Measurements from ENCODE around the gene TRMT1. TPM values are rescaled to one million over a fixed set of nuclear protein-coding genes. Genes with fewer than 3 reads are reported as not detected.
A peak's percentile ranks its signal among the peaks of the same experiment; 100 is the strongest.

The TRMT1 gene
- total RNA-seq, 3 donors from 2014 or later: 240 to 248 (median 246) TPM

- Mint-ChIP-seq H3K27me3 (ENCODE audit: low read depth) (peaks cover 13% of the 10 kb centered on the region), H3K36me3 (ENCODE audit: insufficient read depth) (no peaks in the 10 kb centered on the region), H3K9me3 (no peaks in the 10 kb centered on the region), H3K4me3 (peak overlapping the region; percentile 67), H3K4me1 (ENCODE audit: low read depth) (peaks cover 30% of the 10 kb centered on the region)
- no peak for DNase-seq
- ATAC-seq: no peak
These were observed 20.3 kb downstream of the TRMT1 start for GRCh38 chr19:13095934-13096927.

- Mint-ChIP-seq H3K9me3 (no peaks in the 10 kb centered on the region), H3K4me3 (no peak overlapping the region), H3K27me3 (ENCODE audit: low read depth) (peaks cover 13% of the 10 kb centered on the region), H3K4me1 (ENCODE audit: low read depth) (peaks cover 27% of the 10 kb centered on the region), H3K36me3 (ENCODE audit: insufficient read depth) (no peaks in the 10 kb centered on the region)
- DNase-seq: no peak
- ATAC-seq: no peak
These were observed 21.2 kb downstream of the TRMT1 start for GRCh38 chr19:13095393-13095784.

- Mint-ChIP-seq H3K4me3 (no peak overlapping the region), H3K27me3 (ENCODE audit: low read depth) (peaks cover 13% of the 10 kb centered on the region), H3K36me3 (ENCODE audit: insufficient read depth) (no peaks in the 10 kb centered on the region), H3K9me3 (no peaks in the 10 kb centered on the region), H3K4me1 (ENCODE audit: low read depth) (peaks cover 22% of the 10 kb centered on the region)
- DNase-seq (no peak), ATAC-seq (no peak)
These were observed 21.7 kb downstream of the TRMT1 start for GRCh38 chr19:13094771-13095392.

DNA sequence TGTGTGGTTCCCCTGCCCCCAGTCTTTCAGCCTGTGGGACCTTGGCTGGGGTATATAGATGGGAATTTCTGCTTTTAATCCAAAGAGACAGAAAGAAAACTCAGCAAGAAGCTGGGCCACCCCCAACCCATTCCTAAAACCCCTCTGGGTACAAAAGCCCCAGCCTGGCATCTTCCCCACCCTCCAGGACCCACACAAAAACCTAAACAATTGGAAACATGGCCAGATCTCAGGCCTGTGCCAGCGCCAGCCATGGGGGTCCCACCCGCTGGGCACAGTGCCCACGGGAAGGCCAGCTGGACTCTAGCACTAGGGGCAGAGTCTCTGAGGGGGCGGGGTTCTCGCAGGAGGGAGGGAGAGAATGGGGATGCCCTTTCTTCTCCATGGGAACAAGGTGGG is 22.4 kb downstream of the TRMT1 start:
- Mint-ChIP-seq H3K9me3 (no peaks in the 10 kb centered on the region), H3K27me3 (ENCODE audit: low read depth) (peaks cover 13% of the 10 kb centered on the region), H3K36me3 (ENCODE audit: insufficient read depth) (no peaks in the 10 kb centered on the region), H3K4me3 (no peak overlapping the region), H3K4me1 (ENCODE audit: low read depth) (peaks cover 19% of the 10 kb centered on the region)
- DNase-seq (no peak), ATAC-seq (no peak)

DNA sequence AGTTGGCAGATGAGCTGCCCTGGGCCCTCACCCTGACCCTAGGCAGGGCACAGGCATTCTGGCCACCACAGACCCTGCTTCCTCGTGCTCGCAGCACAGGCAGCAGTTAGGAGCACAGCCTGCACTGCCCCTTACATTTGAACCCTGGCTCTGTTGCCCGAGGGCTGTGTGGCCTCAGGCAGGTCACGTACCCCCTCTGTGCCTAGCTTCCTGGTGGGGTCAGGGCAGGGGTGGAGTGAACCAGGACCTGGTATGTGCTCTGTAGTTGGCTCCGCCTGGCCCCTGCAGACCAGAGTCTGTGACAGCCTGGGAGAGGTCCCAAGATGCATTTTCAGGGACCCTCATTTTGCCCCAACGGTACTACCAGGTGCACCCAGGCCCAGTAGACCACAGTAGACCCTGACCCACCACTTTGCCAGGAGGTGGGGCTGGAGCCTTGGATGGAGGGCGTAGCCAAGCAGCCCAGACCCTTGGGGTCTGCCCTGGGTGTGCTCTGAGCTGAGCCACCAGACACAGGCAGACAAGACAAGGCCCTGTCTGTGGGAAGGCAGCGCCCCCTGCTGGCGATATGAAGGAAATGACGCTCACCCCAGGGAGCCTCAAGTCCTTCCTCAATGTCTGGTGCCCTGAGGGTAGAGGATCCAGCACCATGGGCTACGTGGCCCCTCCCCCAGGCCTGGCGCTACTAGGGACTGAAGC is 23.0 kb downstream of the TRMT1 start:
- ATAC-seq (peak; percentile 80 to 84), DNase-seq (peak; percentile 76)
- H3K9me3 Mint-ChIP-seq: no peaks in the 10 kb centered on the region
- peaks cover 13% of the 10 kb centered on the region for H3K27me3 Mint-ChIP-seq (ENCODE audit: low read depth)
- no peak overlapping the region for H3K4me3 Mint-ChIP-seq
- H3K4me1 Mint-ChIP-seq (ENCODE audit: low read depth): peaks cover 15% of the 10 kb centered on the region
- no peaks in the 10 kb centered on the region for H3K36me3 Mint-ChIP-seq (ENCODE audit: insufficient read depth)

DNA sequence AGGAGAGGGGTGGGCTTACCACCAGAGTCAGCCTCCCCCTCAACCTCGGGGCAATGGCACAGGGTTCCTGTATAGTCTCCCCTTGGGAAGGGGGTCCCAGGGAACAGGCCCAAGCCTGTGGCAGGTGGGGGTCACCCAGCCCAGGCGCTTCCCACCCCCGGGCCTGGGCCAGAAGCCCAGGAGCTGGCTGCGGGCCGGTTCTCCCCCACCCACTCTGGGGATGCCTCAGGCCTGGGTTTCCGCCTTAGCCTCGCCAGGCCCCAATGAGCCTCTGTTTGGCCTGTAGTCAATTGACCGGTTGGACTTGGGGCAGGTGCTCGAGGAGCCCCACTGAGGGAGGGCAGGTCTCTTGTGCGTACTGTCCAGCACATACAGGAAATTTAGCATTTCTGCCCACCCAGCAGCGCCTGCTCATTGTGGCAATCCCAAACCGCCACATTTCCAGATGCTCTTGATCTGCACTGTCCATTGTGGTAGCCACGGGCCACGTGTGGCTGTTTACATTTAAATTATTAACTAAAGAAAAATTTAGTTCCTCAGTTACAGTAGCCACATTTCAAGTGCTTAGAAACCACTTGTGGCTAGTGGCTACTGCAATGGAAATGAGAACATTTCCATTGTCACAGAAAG is 23.8 kb downstream of the TRMT1 start:
- no peak for DNase-seq
- H3K27me3 Mint-ChIP-seq (ENCODE audit: low read depth): peaks cover 13% of the 10 kb centered on the region

DNA sequence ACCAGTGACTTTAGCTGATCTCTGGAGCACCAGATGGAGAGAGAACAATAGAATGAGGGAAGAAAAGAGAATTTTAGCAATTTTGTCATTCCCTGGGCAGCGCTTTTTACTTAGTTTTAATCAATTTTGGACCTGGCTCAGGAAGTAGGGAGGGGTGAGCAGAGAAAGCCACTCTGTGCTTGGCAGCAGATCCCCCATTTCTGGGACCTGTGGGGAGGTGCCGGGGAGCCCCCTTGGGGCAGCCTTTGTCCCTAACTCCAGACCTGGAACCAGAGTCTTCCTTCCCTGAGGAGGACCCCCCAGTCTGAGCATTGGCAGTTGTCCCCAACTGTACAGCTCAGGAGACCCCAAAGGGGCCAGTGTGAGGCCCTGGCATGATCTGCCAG is 24.4 kb downstream of the TRMT1 start:
- Mint-ChIP-seq H3K4me3 (no peak overlapping the region), H3K4me1 (ENCODE audit: low read depth) (peaks cover 14% of the 10 kb centered on the region)
- ATAC-seq: no peak

More for the DNA sequence above, 23.8 kb downstream of the TRMT1 start:
- H3K4me1 Mint-ChIP-seq (ENCODE audit: low read depth): peaks cover 15% of the 10 kb centered on the region
- H3K36me3 Mint-ChIP-seq (ENCODE audit: insufficient read depth): no peaks in the 10 kb centered on the region
- H3K9me3 Mint-ChIP-seq: no peaks in the 10 kb centered on the region
- ATAC-seq: no peak
- no peak overlapping the region for H3K4me3 Mint-ChIP-seq

GRCh38 chr19:13091400-13092157 is 25.0 kb downstream of the TRMT1 start:
- Mint-ChIP-seq H3K4me3 (no peak overlapping the region), H3K27me3 (ENCODE audit: low read depth) (peaks cover 10% of the 10 kb centered on the region), H3K36me3 (ENCODE audit: insufficient read depth) (no peaks in the 10 kb centered on the region), H3K4me1 (ENCODE audit: low read depth) (peaks cover 10% of the 10 kb centered on the region), H3K9me3 (no peaks in the 10 kb centered on the region)
- DNase-seq: no peak
- no peak for ATAC-seq

More for the DNA sequence above, 24.4 kb downstream of the TRMT1 start:
- Mint-ChIP-seq H3K27me3 (ENCODE audit: low read depth) (peaks cover 13% of the 10 kb centered on the region), H3K9me3 (no peaks in the 10 kb centered on the region), H3K36me3 (ENCODE audit: insufficient read depth) (no peaks in the 10 kb centered on the region)
- no peak for DNase-seq

- H3K9me3 Mint-ChIP-seq: no peaks in the 10 kb centered on the region
- H3K4me1 Mint-ChIP-seq (ENCODE audit: low read depth): peaks cover 5% of the 10 kb centered on the region
- ATAC-seq: no peak
- no peak for DNase-seq
- no peaks in the 10 kb centered on the region for H3K36me3 Mint-ChIP-seq (ENCODE audit: insufficient read depth)
- H3K27me3 Mint-ChIP-seq (ENCODE audit: low read depth): peaks cover 6% of the 10 kb centered on the region
- no peak overlapping the region for H3K4me3 Mint-ChIP-seq
These were observed 25.9 kb downstream of the TRMT1 start for GRCh38 chr19:13090511-13091231.

DNA sequence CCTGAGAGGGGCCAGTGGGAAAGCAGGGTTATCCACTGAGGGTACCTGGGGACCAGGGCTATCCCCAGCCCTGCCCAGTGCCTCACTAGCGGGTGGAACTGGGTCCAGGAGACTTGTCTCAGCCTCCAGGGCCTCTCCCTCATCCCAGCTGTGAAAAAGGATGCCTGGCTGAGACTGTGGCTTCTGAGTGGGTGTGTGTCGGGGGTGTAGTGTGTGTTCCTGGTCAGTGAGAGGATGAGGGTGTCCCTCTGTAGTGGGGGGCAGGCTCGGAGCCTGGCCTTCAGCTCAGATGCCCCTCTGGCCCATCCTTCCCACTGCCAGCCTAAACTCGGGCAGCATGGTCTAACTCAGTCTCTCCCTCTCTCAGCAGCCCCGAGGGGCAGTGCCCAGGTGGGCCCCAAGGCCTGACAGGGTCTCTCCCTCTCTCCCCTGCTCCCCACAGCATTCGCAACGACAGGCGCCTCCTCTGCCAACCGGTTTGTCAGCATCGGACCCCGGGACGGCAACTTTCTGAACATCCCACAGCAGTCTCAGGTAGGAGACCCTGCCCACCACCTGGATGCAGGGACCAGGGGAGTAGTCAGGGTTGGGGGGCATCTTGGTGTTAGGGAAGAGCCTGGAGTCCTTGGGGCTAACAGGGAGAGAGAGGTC is 26.6 kb downstream of the TRMT1 start:
- DNase-seq: no peak
- Mint-ChIP-seq H3K4me3 (no peak overlapping the region), H3K9me3 (no peaks in the 10 kb centered on the region), H3K27me3 (ENCODE audit: low read depth) (peaks cover 6% of the 10 kb centered on the region), H3K36me3 (ENCODE audit: insufficient read depth) (no peaks in the 10 kb centered on the region), H3K4me1 (ENCODE audit: low read depth) (peaks cover 5% of the 10 kb centered on the region)
- no peak for ATAC-seq

DNA sequence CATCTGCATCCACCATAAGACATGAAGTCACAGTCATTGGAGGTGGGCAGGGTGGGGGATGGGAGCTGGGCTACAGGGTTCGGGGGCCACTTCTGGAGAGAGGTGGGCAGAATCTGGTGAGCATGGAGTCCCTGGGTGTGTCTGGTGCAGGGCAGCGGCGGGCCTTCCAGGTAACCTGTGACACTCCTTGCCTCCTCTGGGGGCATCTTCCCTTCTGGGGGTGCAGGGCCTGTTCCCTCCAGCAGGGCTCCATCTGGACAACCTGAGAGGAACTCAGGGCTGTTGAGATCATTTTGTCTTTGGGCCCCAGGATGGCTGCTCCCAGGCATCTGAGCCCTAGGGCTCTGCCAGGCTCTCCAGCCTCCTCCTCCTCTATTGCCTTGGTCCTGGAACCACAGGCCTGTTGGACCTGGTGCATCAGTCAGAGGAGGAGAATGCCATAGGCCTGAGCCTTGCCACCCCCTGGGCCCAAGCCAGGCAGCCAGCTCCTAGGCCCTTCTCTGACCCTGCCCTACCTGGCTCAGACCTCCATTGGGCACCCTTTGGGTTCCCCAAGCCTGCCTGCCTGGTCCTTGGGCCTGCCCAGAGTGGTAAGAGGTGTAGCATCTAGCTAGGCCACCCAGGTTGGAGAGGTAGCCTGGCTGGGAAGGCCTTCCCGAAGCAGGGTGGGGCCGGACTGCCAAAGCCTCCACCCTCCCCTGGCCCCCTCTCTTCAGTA is 27.2 kb downstream of the TRMT1 start:
- H3K9me3 Mint-ChIP-seq: no peaks in the 10 kb centered on the region
- no peak overlapping the region for H3K4me3 Mint-ChIP-seq
- H3K36me3 Mint-ChIP-seq (ENCODE audit: insufficient read depth): no peaks in the 10 kb centered on the region
- peak; percentile 67 to 68 for ATAC-seq
- DNase-seq: no peak
- H3K4me1 Mint-ChIP-seq (ENCODE audit: low read depth): peaks cover 2% of the 10 kb centered on the region
- H3K27me3 Mint-ChIP-seq (ENCODE audit: low read depth): peaks cover 3% of the 10 kb centered on the region

DNA sequence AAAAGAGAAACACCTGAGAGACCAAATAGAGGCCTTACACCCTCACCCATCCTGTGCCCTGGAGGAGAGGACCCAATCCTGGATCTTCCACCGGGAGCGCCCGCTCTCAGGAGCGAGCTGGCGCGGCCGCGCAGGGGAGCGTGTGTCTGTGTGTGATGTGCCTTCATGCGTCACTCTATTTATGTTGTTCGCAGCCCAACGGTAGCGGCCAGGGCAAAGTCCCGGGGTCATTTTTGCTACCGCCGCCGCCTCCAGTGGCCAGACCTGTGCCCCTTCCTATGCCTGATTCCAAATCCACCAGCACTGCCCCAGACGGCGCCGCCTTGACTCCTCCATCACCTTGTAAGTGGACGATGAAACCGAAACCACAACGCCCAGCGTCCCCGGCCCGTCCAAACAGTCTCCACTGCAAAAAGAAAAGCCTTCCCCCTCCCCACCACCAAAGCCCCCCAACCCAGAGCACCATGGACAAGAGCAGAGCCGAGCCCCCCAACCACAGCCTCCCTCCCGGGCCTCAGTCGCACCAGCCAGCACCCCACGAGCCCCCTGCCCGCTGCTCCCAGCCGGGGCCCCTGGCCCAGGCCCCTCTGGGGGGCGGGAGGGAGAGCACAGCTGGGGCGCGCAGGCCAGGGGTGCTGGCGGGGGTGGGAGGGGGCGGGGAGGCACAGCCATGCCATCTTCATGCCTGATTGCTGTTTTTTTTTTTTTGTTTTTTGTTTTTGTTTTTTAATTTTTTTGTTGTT is 28.6 kb downstream of the TRMT1 start:
- H3K4me1 Mint-ChIP-seq (ENCODE audit: low read depth): no peaks in the 10 kb centered on the region
- H3K9me3 Mint-ChIP-seq: no peaks in the 10 kb centered on the region
- H3K4me3 Mint-ChIP-seq: no peak overlapping the region
- H3K27me3 Mint-ChIP-seq (ENCODE audit: low read depth): no peaks in the 10 kb centered on the region
- DNase-seq (no peak), ATAC-seq (no peak)
- H3K36me3 Mint-ChIP-seq (ENCODE audit: insufficient read depth): no peaks in the 10 kb centered on the region
